Activated naive CD8-positive, alpha-beta T cell (primary cell): ENCODE results near the gene PICALM.
"Not testable (repeated sequence)": the region's sequence is repeated elsewhere in the genome, so short reads cannot be mapped to it uniquely, and the experiment has no call there.

Experiments
- H3K27ac Mint-ChIP-seq: one replicate; pipeline ENCODE4 v1.8.0; 2021; ENCODE audit warnings: mixed read lengths
- H3K27me3 Mint-ChIP-seq: one replicate; pipeline ENCODE4 v1.8.0; 2021; ENCODE audit warnings: mixed read lengths
- H3K36me3 Mint-ChIP-seq: one replicate; pipeline ENCODE4 v1.8.0; 2021; ENCODE audit warnings: mixed read lengths
- H3K4me1 Mint-ChIP-seq: one replicate; pipeline ENCODE4 v1.8.0; 2021; ENCODE audit warnings: low read depth, mixed read lengths
- H3K4me3 Mint-ChIP-seq: one replicate; pipeline ENCODE4 v1.8.0; 2021; ENCODE audit warnings: mild to moderate bottlenecking, mixed read lengths
- H3K9me3 Mint-ChIP-seq: one replicate; pipeline ENCODE4 v1.8.0; 2021; ENCODE audit warnings: low read depth, mixed read lengths

The PICALM gene

GRCh38 chr11:85953491-85954143 is 115.3 kb downstream of the PICALM start:
- Mint-ChIP-seq H3K9me3 (peaks cover 22% of the 10 kb centered on the region), H3K4me3 (no peak overlapping the region), H3K27me3 (no peaks in the 10 kb centered on the region), H3K36me3 (peaks cover 37% of the 10 kb centered on the region), H3K4me1 (peaks cover 5% of the 10 kb centered on the region), H3K27ac (peak overlapping the region; percentile 16)

- peaks cover 15% of the 10 kb centered on the region for H3K4me1 Mint-ChIP-seq
- peaks cover 22% of the 10 kb centered on the region for H3K9me3 Mint-ChIP-seq
- H3K27me3 Mint-ChIP-seq, H3K27ac Mint-ChIP-seq, H3K4me3 Mint-ChIP-seq: not testable (repeated sequence)
- H3K36me3 Mint-ChIP-seq: peaks cover 28% of the 10 kb centered on the region
These were observed 116.8 kb downstream of the PICALM start for GRCh38 chr11:85952108-85952485.

- Mint-ChIP-seq H3K4me3 (no peak overlapping the region), H3K36me3 (peaks cover 26% of the 10 kb centered on the region), H3K27me3 (no peaks in the 10 kb centered on the region), H3K27ac (peak overlapping the region; percentile 2), H3K4me1 (peaks cover 15% of the 10 kb centered on the region), H3K9me3 (peaks cover 22% of the 10 kb centered on the region)
These were observed 117.3 kb downstream of the PICALM start for GRCh38 chr11:85951428-85952107.

- no peaks in the 10 kb centered on the region for H3K27me3 Mint-ChIP-seq
- peak overlapping the region; percentile 59 for H3K27ac Mint-ChIP-seq
- H3K9me3 Mint-ChIP-seq: peaks cover 22% of the 10 kb centered on the region
- peaks cover 19% of the 10 kb centered on the region for H3K4me1 Mint-ChIP-seq
- peaks cover 22% of the 10 kb centered on the region for H3K36me3 Mint-ChIP-seq
- H3K4me3 Mint-ChIP-seq: no peak overlapping the region
These were observed 117.9 kb downstream of the PICALM start for GRCh38 chr11:85951049-85951405.

- H3K27me3 Mint-ChIP-seq: no peaks in the 10 kb centered on the region
- peaks cover 22% of the 10 kb centered on the region for H3K9me3 Mint-ChIP-seq
- peak overlapping the region; percentile 59 for H3K27ac Mint-ChIP-seq
- H3K4me1 Mint-ChIP-seq: peaks cover 19% of the 10 kb centered on the region
- H3K4me3 Mint-ChIP-seq: no peak overlapping the region
- H3K36me3 Mint-ChIP-seq: peaks cover 22% of the 10 kb centered on the region
These were observed 118.4 kb downstream of the PICALM start for GRCh38 chr11:85950317-85951048.

- H3K4me3 Mint-ChIP-seq: no peak overlapping the region
- peaks cover 19% of the 10 kb centered on the region for H3K9me3 Mint-ChIP-seq
- H3K27me3 Mint-ChIP-seq: no peaks in the 10 kb centered on the region
- no peak overlapping the region for H3K27ac Mint-ChIP-seq
- H3K4me1 Mint-ChIP-seq: peaks cover 20% of the 10 kb centered on the region
- peaks cover 21% of the 10 kb centered on the region for H3K36me3 Mint-ChIP-seq
These were observed 119.1 kb downstream of the PICALM start for GRCh38 chr11:85949798-85950197.

- H3K4me1 Mint-ChIP-seq: peaks cover 20% of the 10 kb centered on the region
- H3K27me3 Mint-ChIP-seq: no peaks in the 10 kb centered on the region
- H3K36me3 Mint-ChIP-seq: peaks cover 15% of the 10 kb centered on the region
- peaks cover 19% of the 10 kb centered on the region for H3K9me3 Mint-ChIP-seq
- H3K4me3 Mint-ChIP-seq: peak overlapping the region; percentile 4
- peak overlapping the region; percentile 46 for H3K27ac Mint-ChIP-seq
These were observed 120.0 kb downstream of the PICALM start for GRCh38 chr11:85948884-85949283.

GRCh38 chr11:85947431-85948272 is 121.2 kb downstream of the PICALM start:
- no peaks in the 10 kb centered on the region for H3K27me3 Mint-ChIP-seq
- peaks cover 20% of the 10 kb centered on the region for H3K4me1 Mint-ChIP-seq
- peaks cover 14% of the 10 kb centered on the region for H3K9me3 Mint-ChIP-seq
- H3K36me3 Mint-ChIP-seq: peaks cover 7% of the 10 kb centered on the region
- H3K4me3 Mint-ChIP-seq: no peak overlapping the region
- peak overlapping the region; percentile 73 for H3K27ac Mint-ChIP-seq

GRCh38 chr11:85946221-85946620 is 122.7 kb downstream of the PICALM start:
- Mint-ChIP-seq H3K4me3 (no peak overlapping the region), H3K36me3 (peaks cover 7% of the 10 kb centered on the region), H3K9me3 (peaks cover 10% of the 10 kb centered on the region), H3K27me3 (no peaks in the 10 kb centered on the region), H3K4me1 (peaks cover 20% of the 10 kb centered on the region), H3K27ac (no peak overlapping the region)

- H3K27me3 Mint-ChIP-seq: no peaks in the 10 kb centered on the region
- H3K4me3 Mint-ChIP-seq: no peak overlapping the region
- peaks cover 7% of the 10 kb centered on the region for H3K36me3 Mint-ChIP-seq
- peaks cover 20% of the 10 kb centered on the region for H3K4me1 Mint-ChIP-seq
- peaks cover 6% of the 10 kb centered on the region for H3K9me3 Mint-ChIP-seq
- H3K27ac Mint-ChIP-seq: no peak overlapping the region
These were observed 123.1 kb downstream of the PICALM start for GRCh38 chr11:85945788-85946187.

- H3K27me3 Mint-ChIP-seq: no peaks in the 10 kb centered on the region
- peaks cover 7% of the 10 kb centered on the region for H3K36me3 Mint-ChIP-seq
- no peak overlapping the region for H3K4me3 Mint-ChIP-seq
- peaks cover 20% of the 10 kb centered on the region for H3K4me1 Mint-ChIP-seq
- H3K27ac Mint-ChIP-seq: no peak overlapping the region
- H3K9me3 Mint-ChIP-seq: peaks cover 4% of the 10 kb centered on the region
These were observed 123.6 kb downstream of the PICALM start for GRCh38 chr11:85945296-85945695.

GRCh38 chr11:85941380-85941973 is 127.4 kb downstream of the PICALM start:
- no peak overlapping the region for H3K27ac Mint-ChIP-seq
- peaks cover 7% of the 10 kb centered on the region for H3K36me3 Mint-ChIP-seq
- no peak overlapping the region for H3K4me3 Mint-ChIP-seq
- H3K4me1 Mint-ChIP-seq: peaks cover 4% of the 10 kb centered on the region
- no peaks in the 10 kb centered on the region for H3K27me3 Mint-ChIP-seq
- H3K9me3 Mint-ChIP-seq: no peaks in the 10 kb centered on the region

GRCh38 chr11:85939099-85940015 is 129.5 kb downstream of the PICALM start:
- Mint-ChIP-seq H3K36me3 (no peaks in the 10 kb centered on the region), H3K27me3 (no peaks in the 10 kb centered on the region), H3K4me3 (no peak overlapping the region), H3K27ac (no peak overlapping the region), H3K9me3 (no peaks in the 10 kb centered on the region), H3K4me1 (no peaks in the 10 kb centered on the region)
